Measurements from ENCODE around the gene TMEM179.

DNA sequence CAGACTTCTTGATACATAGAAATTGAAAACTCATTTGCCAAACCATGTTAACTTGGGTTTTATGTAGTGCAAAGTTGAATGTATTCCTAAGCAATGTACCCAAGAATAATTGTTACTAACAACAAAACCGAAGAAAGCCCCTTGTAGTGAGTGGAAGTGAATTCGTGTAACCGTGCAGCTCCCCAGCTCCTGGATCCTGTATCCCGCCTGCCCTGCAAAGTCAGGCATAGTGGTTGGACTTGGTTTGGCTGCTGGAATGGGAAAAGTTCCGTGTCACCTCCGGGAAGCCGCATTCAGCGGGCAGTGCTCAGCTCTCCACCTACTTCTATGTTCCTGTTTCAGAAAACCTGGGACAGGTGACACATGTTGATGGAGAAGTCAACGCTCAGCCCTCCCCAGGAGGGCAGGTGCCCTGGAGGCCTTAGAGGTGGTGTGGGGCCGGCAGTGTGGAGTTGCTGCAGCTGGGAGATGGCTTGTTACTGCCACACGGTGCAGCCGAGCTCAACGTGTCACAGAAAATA, 54.2 kb downstream of the TMEM179 start:
- TF ChIP-seq POLR2A (IDR thresholded peaks at IDR 0.05) (no peak), EP300 (IDR thresholded peaks at IDR 0.05) (no peak)
- TF ChIP-seq, protein P1, sequence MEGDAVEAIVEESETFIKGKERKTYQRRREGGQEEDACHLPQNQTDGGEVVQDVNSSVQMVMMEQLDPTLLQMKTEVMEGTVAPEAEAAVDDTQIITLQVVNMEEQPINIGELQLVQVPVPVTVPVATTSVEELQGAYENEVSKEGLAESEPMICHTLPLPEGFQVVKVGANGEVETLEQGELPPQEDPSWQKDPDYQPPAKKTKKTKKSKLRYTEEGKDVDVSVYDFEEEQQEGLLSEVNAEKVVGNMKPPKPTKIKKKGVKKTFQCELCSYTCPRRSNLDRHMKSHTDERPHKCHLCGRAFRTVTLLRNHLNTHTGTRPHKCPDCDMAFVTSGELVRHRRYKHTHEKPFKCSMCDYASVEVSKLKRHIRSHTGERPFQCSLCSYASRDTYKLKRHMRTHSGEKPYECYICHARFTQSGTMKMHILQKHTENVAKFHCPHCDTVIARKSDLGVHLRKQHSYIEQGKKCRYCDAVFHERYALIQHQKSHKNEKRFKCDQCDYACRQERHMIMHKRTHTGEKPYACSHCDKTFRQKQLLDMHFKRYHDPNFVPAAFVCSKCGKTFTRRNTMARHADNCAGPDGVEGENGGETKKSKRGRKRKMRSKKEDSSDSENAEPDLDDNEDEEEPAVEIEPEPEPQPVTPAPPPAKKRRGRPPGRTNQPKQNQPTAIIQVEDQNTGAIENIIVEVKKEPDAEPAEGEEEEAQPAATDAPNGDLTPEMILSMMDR (IDR thresholded peaks at IDR 0.05), result no peak

All from ovary (tissue), 3 donors.